CD4-positive, alpha-beta T cell treated with Interleukin-12 subunit alpha and Interleukin-12 subunit beta, for 1 hour (primary cell): Measurements from ENCODE around the gene TGFB3.
"Not testable (repeated sequence)": the region's sequence is repeated elsewhere in the genome, so short reads cannot be mapped to it uniquely, and the experiment has no call there.

ENCODE experiments used
- DNase-seq: peaks from one replicate; pipeline ENCODE4 v3.0.0-alpha.2; 2020

Gene TGFB3

DNA sequence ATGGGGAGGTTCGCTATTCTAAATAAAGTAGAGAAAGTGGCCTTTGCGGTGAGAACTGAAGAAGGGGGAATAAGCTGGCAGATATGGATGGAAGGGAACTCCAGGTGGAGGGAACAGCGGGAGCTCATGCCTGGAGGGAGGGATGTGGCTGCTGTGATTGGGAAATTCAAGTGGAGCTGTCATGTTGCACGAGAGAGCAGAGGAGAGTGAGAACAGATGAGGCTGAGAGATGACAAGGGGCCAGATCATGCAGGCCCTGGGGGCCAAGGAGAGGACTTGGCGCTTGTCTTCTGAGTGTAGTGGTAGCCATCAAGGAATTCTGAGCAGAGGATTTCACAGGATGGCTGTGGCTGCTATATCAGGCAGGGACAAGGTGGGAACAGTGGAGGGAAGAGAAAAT lies 35.0 kb downstream of the TGFB3 start:
- DNase-seq, result no peak

GRCh38 chr14:75944607-75945241 lies 37.1 kb downstream of the TGFB3 start:
- no peak for DNase-seq

DNA sequence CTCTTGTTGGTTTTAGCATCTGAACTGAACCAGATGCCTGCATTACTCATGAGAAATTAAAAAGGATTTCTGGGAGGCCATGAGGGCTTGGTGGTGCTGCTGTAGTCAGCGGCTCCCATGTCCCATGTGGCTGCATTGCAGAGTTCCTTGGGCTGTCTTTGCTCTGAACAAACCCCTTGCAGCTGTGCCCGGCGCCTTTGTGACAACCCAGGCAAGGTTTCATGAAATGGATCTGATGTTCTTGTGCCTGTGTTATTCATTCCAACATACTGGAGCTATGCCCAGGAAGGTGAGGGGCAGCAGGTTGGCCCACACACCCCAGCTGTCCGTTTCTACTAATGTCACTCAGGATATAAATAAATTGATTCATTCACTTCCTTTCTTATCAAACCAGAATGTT lies 40.8 kb downstream of the TGFB3 start:
- DNase-seq, result no peak

GRCh38 chr14:75939200-75939599 lies 42.6 kb downstream of the TGFB3 start:
- DNase-seq, result no peak

GRCh38 chr14:75934998-75935628 lies 46.7 kb downstream of the TGFB3 start:
- DNase-seq, result no peak

DNA sequence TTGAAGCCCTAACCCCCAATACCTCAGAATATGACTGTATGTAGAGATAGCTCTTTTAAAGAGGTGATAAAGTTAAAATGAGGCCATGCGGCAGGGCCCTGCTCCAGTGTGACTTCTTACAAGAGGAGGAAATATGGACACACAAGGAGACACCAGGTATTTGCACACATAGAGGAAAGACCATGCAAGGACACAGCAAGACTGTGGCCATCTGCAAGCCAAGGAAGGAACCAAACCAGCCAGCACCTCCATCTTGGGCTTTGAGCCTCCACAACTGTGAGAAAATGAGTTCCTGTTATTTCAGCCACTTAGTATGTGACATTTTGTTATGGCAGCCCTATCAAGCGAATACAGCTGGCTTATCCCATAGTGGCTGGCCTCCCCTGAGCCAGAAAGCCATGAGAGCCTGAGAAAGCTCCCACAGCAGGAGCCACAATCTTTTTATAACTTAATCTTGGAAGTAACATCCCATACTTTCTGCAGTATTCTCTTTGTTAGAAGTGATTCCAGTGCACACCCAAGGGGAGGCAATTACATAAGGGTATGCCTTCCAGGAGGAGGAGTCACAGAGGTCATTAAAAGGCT lies 48.0 kb downstream of the TGFB3 start:
- DNase-seq, result no peak

GRCh38 chr14:75928690-75929181 lies 53.1 kb downstream of the TGFB3 start:
- DNase-seq, result no peak

DNA sequence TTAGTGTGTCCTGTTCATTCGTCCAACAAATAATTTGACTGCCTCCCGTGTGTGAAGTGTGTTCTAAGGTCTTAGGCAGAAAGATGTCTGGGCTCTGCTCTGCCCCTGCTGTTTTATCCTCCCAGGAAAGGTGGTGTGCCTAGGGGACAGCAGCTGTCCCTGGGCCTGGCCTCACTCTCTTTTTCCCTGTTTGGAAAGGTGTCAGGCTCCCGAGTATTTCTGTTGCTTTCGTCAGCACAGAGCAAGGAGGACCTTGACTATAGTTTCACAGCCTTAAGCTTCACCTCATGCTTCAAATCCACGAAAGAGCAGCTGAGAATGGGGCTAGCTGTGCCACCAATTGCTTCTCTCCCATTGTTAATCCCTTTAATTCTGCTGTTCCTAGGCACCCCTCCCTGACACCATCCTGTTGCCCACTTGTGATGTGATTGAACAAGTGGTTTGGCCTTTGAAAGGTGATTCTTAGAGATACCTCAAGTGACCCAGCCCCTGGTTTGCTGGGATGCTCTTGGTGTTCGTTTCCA lies 54.2 kb downstream of the TGFB3 start:
- no peak for DNase-seq

DNA sequence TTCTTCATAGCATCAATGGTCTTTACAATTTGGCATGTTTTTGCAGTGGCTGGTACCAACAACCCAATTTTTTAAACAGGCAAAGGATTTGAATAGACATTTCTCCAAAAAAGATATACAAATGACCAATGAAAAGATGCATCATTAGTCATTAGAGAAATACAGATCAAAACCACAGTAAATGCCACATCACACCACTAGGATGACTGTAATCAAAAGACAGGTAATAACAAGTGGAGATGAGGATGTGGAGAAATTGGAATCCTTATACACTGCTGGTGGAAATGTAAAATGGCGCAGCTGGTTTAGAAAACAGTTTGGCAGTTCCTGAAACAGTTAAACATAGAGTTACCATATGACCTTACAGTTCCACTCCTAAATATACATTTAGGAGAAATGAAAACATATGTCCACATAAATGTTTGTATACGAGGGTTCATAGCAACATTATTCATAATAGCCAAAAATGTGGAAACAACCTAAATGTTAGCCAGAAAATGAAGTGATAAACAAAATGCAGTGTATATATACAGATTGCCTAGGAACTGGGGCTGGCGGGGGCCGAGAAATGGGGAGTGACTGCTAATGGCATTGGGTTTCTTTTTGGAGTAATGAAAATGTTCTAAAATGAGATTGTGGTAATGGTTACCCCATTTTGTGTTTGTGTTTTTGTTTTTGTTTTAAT lies 55.2 kb downstream of the TGFB3 start:
- DNase-seq, result no peak

- DNase-seq, result not testable (repeated sequence)
Observed at GRCh38 chr14:75925141-75925840, 56.5 kb downstream of the TGFB3 start.

DNA sequence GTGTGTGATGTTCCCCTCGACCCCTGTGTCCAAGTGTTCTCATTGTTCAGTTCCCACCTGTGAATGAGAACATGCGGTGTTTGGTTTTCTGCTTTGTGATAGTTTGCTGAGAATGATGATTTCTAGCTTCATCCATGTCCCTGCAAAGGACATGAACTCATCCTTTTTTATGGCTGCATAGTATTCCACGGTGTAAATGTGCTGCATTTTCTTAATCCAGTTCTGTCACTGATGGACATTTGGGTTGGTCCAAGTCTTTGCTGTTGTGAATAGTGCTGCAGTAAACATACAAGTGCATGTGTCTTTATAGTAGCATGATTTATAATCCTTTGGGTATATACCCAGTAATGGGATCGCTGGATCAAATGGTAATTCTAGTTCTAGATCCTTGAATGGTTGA lies 61.4 kb downstream of the TGFB3 start:
- DNase-seq, result not testable (repeated sequence)

- DNase-seq, result no peak
Observed at GRCh38 chr14:75917946-75918335, 63.9 kb downstream of the TGFB3 start.

GRCh38 chr14:75917322-75917945 lies 64.4 kb downstream of the TGFB3 start:
- no peak for DNase-seq

GRCh38 chr14:75915045-75915444 lies 66.8 kb downstream of the TGFB3 start:
- DNase-seq, result no peak

DNA sequence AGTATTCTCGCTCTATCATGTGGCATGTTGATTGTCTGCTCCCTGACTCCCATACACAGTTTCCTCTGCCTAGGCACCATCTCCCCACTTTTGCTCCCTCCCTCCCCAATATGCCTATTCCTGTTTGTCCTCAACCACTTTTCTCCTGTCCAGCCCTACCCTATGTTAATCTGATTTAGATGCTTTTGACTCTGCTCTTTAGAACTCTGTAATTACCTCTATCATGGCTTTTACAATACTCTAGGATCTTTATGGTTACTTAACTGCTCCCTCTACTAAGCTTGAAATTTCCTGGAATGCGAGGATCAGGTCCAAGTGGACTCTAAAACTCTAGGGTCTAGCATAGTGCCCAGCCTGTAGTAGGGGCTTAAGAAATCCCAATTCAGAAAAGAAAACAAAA lies 68.6 kb downstream of the TGFB3 start:
- no peak for DNase-seq

DNA sequence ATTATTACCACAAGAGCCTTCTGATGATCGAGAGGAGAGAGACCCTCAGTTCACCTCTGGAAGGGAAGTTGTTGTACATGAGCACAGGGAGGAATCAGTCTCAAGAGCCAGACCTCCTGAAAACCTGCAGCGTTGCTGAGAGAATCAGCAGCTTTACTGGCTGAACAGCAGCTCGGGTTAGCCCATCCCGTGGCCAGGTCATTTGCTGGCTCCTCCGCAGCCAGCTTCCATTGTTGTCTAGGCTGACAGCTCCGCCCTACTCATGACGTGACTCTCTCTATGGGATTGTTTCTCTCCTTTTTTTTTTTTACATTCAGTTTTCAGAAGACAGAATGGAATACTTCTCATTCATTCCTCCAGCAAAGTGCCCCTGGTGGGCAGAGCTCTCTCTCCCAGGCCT lies 69.9 kb downstream of the TGFB3 start:
- no peak for DNase-seq

- no peak for DNase-seq
Observed at GRCh38 chr14:75910048-75910447, 71.7 kb downstream of the TGFB3 start.

DNA sequence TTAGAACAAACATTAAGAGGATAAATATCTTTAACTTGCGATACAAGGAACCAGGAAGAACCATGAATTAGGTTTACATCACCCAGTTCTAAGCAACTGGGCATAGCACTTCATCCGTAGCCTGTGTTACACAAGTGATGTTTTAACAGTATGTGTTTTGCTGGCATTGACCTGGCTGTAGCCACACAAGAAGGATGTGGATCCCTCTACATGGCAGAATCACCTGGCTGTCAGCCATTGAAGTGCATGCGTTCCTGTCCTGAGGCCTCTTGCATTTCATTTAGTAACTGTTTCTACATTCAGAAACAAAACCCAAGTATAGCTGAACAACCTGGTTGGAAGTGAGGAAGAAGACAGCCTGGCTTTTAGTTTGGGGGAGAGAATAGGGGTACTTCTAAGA lies 72.2 kb downstream of the TGFB3 start:
- DNase-seq, result no peak
